H1 (cell line): Measurements from ENCODE around the gene ASAP2. TPM values are rescaled to one million over a fixed set of nuclear protein-coding genes. Genes with fewer than 3 reads are reported as not detected.

Experiments used
- CTCF ChIA-PET: fragments of 300-600 bp; sonication (Branson Sonifier 250); formaldehyde crosslinking; loops from one replicate; lab custom pipeline; 2021; ENCODE audit not compliant: partially characterized antibody; lab: Charles Lee
- POLR2A ChIA-PET: fragments of 300-600 bp; sonication (Branson Sonifier 250); formaldehyde crosslinking; loops from one replicate; lab custom pipeline; 2021; ENCODE audit warnings: inconsistent platforms; ENCODE audit not compliant: partially characterized antibody; lab: Charles Lee
- DNase-seq, 2 experiments: peaks; one replicate each; pipeline versions ENCODE4 v3.0.0 to v3.0.0-alpha.2; 2010 to 2022; ENCODE audit warnings: low spot score in 2 of 2, low read depth in 1 of 2, mixed read lengths in 1 of 2
- FAIRE-seq: peaks from 2 replicates; lab custom pipeline; 2011; peaks lifted over from hg19 to GRCh38; lab: Jason Lieb, UNC
- H2AFZ ChIP-seq: 2 replicates; pipeline ENCODE4 v1.8.1; 2012; ENCODE audit warnings: low read length, inconsistent platforms
- H2AK5ac ChIP-seq: 2 replicates; pipeline ENCODE4 v1.6.1; 2013; ENCODE audit warnings: low read depth, low read length
- H2BK120ac ChIP-seq: replicated peaks from 2 replicates; pipeline ENCODE3; 2013; ENCODE audit warnings: low read depth, low read length, inconsistent platforms
- H2BK12ac ChIP-seq: 2 replicates; pipeline ENCODE4 v1.6.1; 2013; ENCODE audit warnings: low read depth, low read length
- H2BK15ac ChIP-seq: 2 replicates; pipeline ENCODE4 v1.6.1; 2013; ENCODE audit warnings: low read length
- H2BK20ac ChIP-seq: 2 replicates; pipeline ENCODE4 v1.6.1; 2013; ENCODE audit warnings: low read length
- H2BK5ac ChIP-seq: 2 replicates; pipeline ENCODE4 v1.6.1; 2013; ENCODE audit warnings: low read depth, low read length
- H3K14ac ChIP-seq: 2 replicates; pipeline ENCODE4 v1.6.1; 2013; ENCODE audit warnings: inconsistent platforms; ENCODE audit not compliant: insufficient read length
- H3K18ac ChIP-seq: 2 replicates; pipeline ENCODE4 v1.6.1; 2013; ENCODE audit warnings: low read length; ENCODE audit errors: extremely low read depth
- H3K23ac ChIP-seq: 2 replicates; pipeline ENCODE4 v1.6.1; 2013; ENCODE audit warnings: inconsistent platforms; ENCODE audit not compliant: insufficient read length
- H3K23me2 ChIP-seq: 2 replicates; pipeline ENCODE4 v1.6.1; 2013; ENCODE audit warnings: low read depth, low read length
- H3K27ac ChIP-seq: 2 replicates; pipeline ENCODE4 v1.6.1; 2011; ENCODE audit warnings: low read depth, low read length, inconsistent platforms
- H3K27me3 ChIP-seq, 4 experiments: replicated peaks in 1 of 4; 1 replicate in 1 of 4; 2 replicates in 3 of 4; pipeline versions ENCODE4 v1.6.1 to v1.8.1; 2011 to 2013; ENCODE audit warnings: low read length in 3 of 4, mild to moderate bottlenecking in 3 of 4, inconsistent platforms in 2 of 4, mixed read lengths in 2 of 4, moderate library complexity in 1 of 4; ENCODE audit not compliant: control insufficient read depth in 3 of 4, insufficient read depth in 3 of 4; ENCODE audit errors: extremely low read depth in 1 of 4
- H3K36me3 ChIP-seq, 4 experiments: 2 replicates each; pipeline versions ENCODE4 v1.6.1 to v1.8.1; 2011 to 2013; ENCODE audit warnings: mild to moderate bottlenecking in 4 of 4, low read length in 3 of 4, moderate library complexity in 2 of 4, control low read depth in 1 of 4, inconsistent platforms in 1 of 4; ENCODE audit not compliant: insufficient read depth in 4 of 4, control insufficient read depth in 2 of 4
- H3K4ac ChIP-seq: replicated peaks from 2 replicates; pipeline ENCODE3; 2013; ENCODE audit warnings: low read length, low read depth, mixed read lengths, inconsistent platforms; ENCODE audit not compliant: insufficient read length
- H3K4me1 ChIP-seq, 4 experiments: replicated peaks in 1 of 4; 1 replicate in 1 of 4; 2 replicates in 3 of 4; pipeline versions ENCODE4 v1.6.1 to v1.8.1; 2011 to 2013; ENCODE audit warnings: low read length in 3 of 4, inconsistent platforms in 2 of 4, mixed read lengths in 1 of 4; ENCODE audit not compliant: insufficient read depth in 4 of 4, control insufficient read depth in 3 of 4
- H3K4me2 ChIP-seq, 2 experiments: 2 replicates each; pipeline versions ENCODE4 v1.6.1 to v1.8.1; 2011 to 2013; ENCODE audit warnings: low read depth in 2 of 2, low read length in 2 of 2, control low read depth in 1 of 2, inconsistent platforms in 1 of 2, mild to moderate bottlenecking in 1 of 2; ENCODE audit not compliant: insufficient read depth in 1 of 2
- H3K4me3 ChIP-seq, 4 experiments: fragments of 200-600, 300-600 bp in 1 of 4; sonication (generic), shearing (Covaris generic), sonication (Bioruptor Twin) in 1 of 4; 2 replicates each; pipeline versions ENCODE4 v1.5.1 to v1.8.1; 2011 to 2016; ENCODE audit warnings: low read length in 4 of 4, low read depth in 3 of 4, control low read depth in 2 of 4, inconsistent platforms in 2 of 4, mild to moderate bottlenecking in 2 of 4, mixed read lengths in 1 of 4, moderate library complexity in 1 of 4; ENCODE audit not compliant: insufficient read depth in 2 of 4; ENCODE audit errors: extremely low read depth in 1 of 4
- H3K56ac ChIP-seq: replicated peaks from 2 replicates; pipeline ENCODE3; 2013; ENCODE audit warnings: low read depth, mild to moderate bottlenecking, mixed read lengths, low read length, inconsistent platforms; ENCODE audit not compliant: insufficient read length
- H3K79me1 ChIP-seq: 2 replicates; pipeline ENCODE4 v1.6.1; 2013; ENCODE audit warnings: low read depth, low read length, control low read depth
- H3K79me2 ChIP-seq, 2 experiments: 2 replicates each; pipeline versions ENCODE4 v1.6.1 to v1.8.1; 2012 to 2013; ENCODE audit warnings: low read length in 2 of 2, mild to moderate bottlenecking in 2 of 2, inconsistent platforms in 1 of 2; ENCODE audit not compliant: insufficient read depth in 2 of 2, control insufficient read depth in 1 of 2
- H3K9ac ChIP-seq, 4 experiments: replicated peaks in 1 of 4; 1 replicate in 1 of 4; 2 replicates in 3 of 4; pipeline versions ENCODE4 v1.6.1 to v1.8.1; 2011 to 2013; ENCODE audit warnings: low read depth in 3 of 4, low read length in 3 of 4, control low read depth in 2 of 4, mild to moderate bottlenecking in 2 of 4, moderate library complexity in 2 of 4, inconsistent platforms in 1 of 4; ENCODE audit errors: extremely low read depth in 1 of 4
- H3K9me3 ChIP-seq, 2 experiments: 2 replicates each; pipeline versions ENCODE4 v1.6.1 to v1.8.1; 2012 to 2013; ENCODE audit warnings: mild to moderate bottlenecking in 2 of 2, moderate library complexity in 2 of 2, control low read depth in 1 of 2, inconsistent platforms in 1 of 2, low read depth in 1 of 2, low read length in 1 of 2, mixed read lengths in 1 of 2; ENCODE audit not compliant: insufficient read depth in 2 of 2
- H4K20me1 ChIP-seq, 2 experiments: replicated peaks in 1 of 2; 2 replicates each; pipeline versions ENCODE3 to v1.8.1; 2011 to 2013; ENCODE audit warnings: inconsistent platforms in 2 of 2, low read length in 2 of 2, mild to moderate bottlenecking in 1 of 2; ENCODE audit not compliant: insufficient read depth in 2 of 2, control insufficient read depth in 1 of 2
- H4K5ac ChIP-seq: 2 replicates; pipeline ENCODE4 v1.6.1; 2013; ENCODE audit warnings: low read length, low read depth, mixed read lengths, inconsistent platforms; ENCODE audit not compliant: insufficient read length
- H4K8ac ChIP-seq: 2 replicates; pipeline ENCODE4 v1.8.0; 2013; ENCODE audit warnings: mild to moderate bottlenecking, moderate library complexity, low read length, inconsistent platforms; ENCODE audit not compliant: insufficient read depth; ENCODE audit errors: extremely low read depth
- H4K91ac ChIP-seq: replicated peaks from 2 replicates; pipeline ENCODE3; 2013; ENCODE audit warnings: low read length, mixed read lengths, inconsistent platforms; ENCODE audit not compliant: insufficient read length
- CTCF ChIP-seq, 3 experiments: IDR thresholded peaks; 1 replicate in 2 of 3; 2 replicates in 1 of 3; pipeline versions ENCODE4 v1.5.1 to v1.6.1; 2011; ENCODE audit warnings: low read length in 3 of 3, mild to moderate bottlenecking in 3 of 3, inconsistent platforms in 2 of 3, low read depth in 1 of 3, moderate library complexity in 1 of 3; ENCODE audit not compliant: insufficient read depth in 1 of 3; ENCODE audit errors: control extremely low read depth in 1 of 3
- GABPA ChIP-seq: IDR thresholded peaks from 2 replicates; pipeline ENCODE4 v1.6.1; 2011; ENCODE audit warnings: mild to moderate bottlenecking, low read length, moderate library complexity, borderline replicate concordance; ENCODE audit not compliant: insufficient read depth
- RAD21 ChIP-seq, 2 experiments: IDR thresholded peaks in 1 of 2; conservative IDR thresholded peaks in 1 of 2; 2 replicates each; pipeline ENCODE4 v1.6.1; 2011; ENCODE audit warnings: low read depth in 2 of 2, low read length in 2 of 2, improper control_type of control experiment in 1 of 2, inconsistent platforms in 1 of 2, mild to moderate bottlenecking in 1 of 2, moderate library complexity in 1 of 2
- WGBS, 2 experiments: shearing (Covaris generic) in 1 of 2; methylation state at CpG; one replicate each; pipeline versions ENCODE4 v1.1.6 to v1.1.7; 2013 to 2015; ENCODE audit warnings: low lambda C conversion rate in 2 of 2, mixed read lengths in 2 of 2, inconsistent platforms in 1 of 2, low coverage in 1 of 2, missing lambda C conversion rate in 1 of 2; ENCODE audit not compliant: insufficient replicate concordance in 2 of 2, insufficient coverage in 1 of 2, insufficient read length in 1 of 2; ENCODE audit errors: extremely low coverage in 1 of 2, missing lambda C conversion rate in 1 of 2; 5-methylcytosine and 5-hydroxymethylcytosine counted together
- polyA plus RNA-seq, 7 experiments: library from polyadenylated mRNA; depleted of rRNA in 3 of 7; stranded (reverse) in 5 of 7; unstranded in 2 of 7; fragments of >200 nt in 5 of 7; fragments of 200-250 nt in 2 of 7; gene quantifications; 1 replicate in 5 of 7; 2 replicates in 1 of 7; 4 replicates in 1 of 7; pipeline versions ENCODE4 v1.2.1 to v1.2.3, GENCODE V29; 2011 to 2013; ENCODE audit warnings: missing spikeins in 2 of 7, mixed read lengths in 2 of 7
- total RNA-seq: library from RNA; stranded (reverse); fragmentation: NEBNext Ultra II Directional; extraction: Animal tissue kit (Norgen Biotek cat#: 25700); gene quantifications from 2 replicates; pipeline ENCODE4 v1.2.1, GENCODE V29; 2021

ASAP2 gene
- total and polyA plus RNA-seq, 2 of the 8 experiments (the other 6 are each of a cell fraction or from before 2014, with no cell fraction given), result 10.2 to 18.7 TPM

DNA sequence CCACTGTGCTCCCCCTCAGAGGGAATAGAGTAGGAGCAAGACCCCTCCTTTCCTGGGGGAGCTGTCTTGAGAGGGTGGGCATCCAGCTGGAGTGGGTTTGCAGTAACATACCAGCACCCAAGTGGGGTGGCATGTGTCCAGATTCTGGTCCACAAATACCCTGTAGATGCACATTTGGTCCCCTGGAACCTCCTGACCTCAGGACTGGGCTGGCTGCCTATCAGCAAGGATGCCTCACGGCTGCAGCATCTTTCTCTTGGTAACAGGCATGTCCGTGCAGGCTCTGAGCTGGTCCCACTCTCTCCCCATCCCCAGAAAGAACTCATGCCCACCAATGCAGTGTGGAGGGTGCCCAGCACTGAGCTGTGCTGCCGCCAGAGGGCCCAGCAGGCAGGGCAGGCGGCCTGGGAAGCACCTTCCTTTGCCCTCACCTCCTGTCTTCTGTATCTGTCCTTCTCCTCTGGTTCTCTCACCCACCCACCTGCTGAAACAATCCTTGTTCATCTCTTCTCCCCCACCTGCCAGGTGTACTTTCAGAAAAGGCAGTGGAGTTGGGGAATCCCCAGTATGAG, 169.3 kb downstream of the ASAP2 start:
- no peak for DNase-seq

More for the DNA sequence above, 169.3 kb downstream of the ASAP2 start:
- Histone ChIP-seq H3K4me1 (peaks cover 0 to 9% (median 4%) of the 10 kb centered on the region in 4 experiments; a peak in 4 of 7 replicates), H3K4me2 (no peak overlapping the region), H2BK15ac (no peak overlapping the region), H3K56ac (no peak overlapping the region), H2BK12ac (no peak overlapping the region), H2AFZ (no peak overlapping the region), H3K4ac (no peak overlapping the region), H3K18ac (no peak overlapping the region), H2BK5ac (no peak overlapping the region), H3K27ac (no peak overlapping the region), H4K5ac (no peak overlapping the region), H3K9ac (no peak overlapping the region), H2BK20ac (no peak overlapping the region), H3K14ac (no peak overlapping the region), H3K27me3 (no peaks in the 10 kb centered on the region), H2BK120ac (no peak overlapping the region), H4K20me1 (no peaks in the 10 kb centered on the region), H3K4me3 (no peak overlapping the region), H4K8ac (no peak overlapping the region), H3K79me2 (no peaks in the 10 kb centered on the region), H3K79me1 (no peaks in the 10 kb centered on the region), H3K23me2 (no peaks in the 10 kb centered on the region), H3K36me3 (0 out of 8 replicates have a peak, but pooled peaks cover 0 to 6% (median 0%) of the 10 kb centered on the region in 4 experiments), H3K23ac (no peak overlapping the region), H3K9me3 (no peaks in the 10 kb centered on the region), H4K91ac (no peak overlapping the region), H2AK5ac (no peak overlapping the region)
- POLR2A ChIA-PET, result no interaction called here
- CTCF ChIA-PET, result interaction anchor here (0.9 to 12.1 kb wide), 6 partner anchors 9 to 234 kb away, joined by 3 to 106 read pairs (median 4); no protein-coding TSS in a partner anchor
- TF ChIP-seq RAD21 (IDR thresholded peaks at IDR 0.05 in 1 of 2, conservative IDR thresholded peaks at IDR 0.05 in 1 of 2; ENCODE audit: low read depth in 2 of 2, low read length in 2 of 2) (0 out of 4 replicates have a peak, but pooled peaks have one; percentile 9 to 10), GABPA (no peak), CTCF (IDR thresholded peaks at IDR 0.05; ENCODE audit: control extremely low read depth in 1 of 3, insufficient read depth in 1 of 3, low read depth in 1 of 3, low read length in 3 of 3) (peak in 2 of 3 experiments; percentile 26 to 42; a peak in 2 of 4 replicates)
- WGBS, 2 experiments, result 82% methylated on average over 4 of the region's 4 CpGs; no CpG with 5 or more reads in 1 of the 2 experiments
- FAIRE-seq, result no peak
